Memory B cell (primary cell): ENCODE measurements around the gene CDK5RAP1.
"Not testable (repeated sequence)": the region's sequence is repeated elsewhere in the genome, so short reads cannot be mapped to it uniquely, and the experiment has no call there.

Source experiments
- ATAC-seq: fragments of 150-1000 bp; cut with Tn5 transposase; 2 replicates; pipeline ENCODE4 v1.10.0; 2021; ENCODE audit warnings: low read depth, mild to moderate bottlenecking, moderate library complexity
- DNase-seq, 2 donors: peaks; one replicate each; pipeline ENCODE4 v3.0.0; 2022; ENCODE audit warnings: low spot score in 2 of 2
- H3K27ac Mint-ChIP-seq: one replicate; pipeline ENCODE4 v1.8.0; 2022; ENCODE audit warnings: mild to moderate bottlenecking, moderate library complexity, mixed read lengths
- H3K27me3 Mint-ChIP-seq: one replicate; pipeline ENCODE4 v1.8.0; 2022; ENCODE audit warnings: mixed read lengths
- H3K36me3 Mint-ChIP-seq: one replicate; pipeline ENCODE4 v1.8.0; 2022; ENCODE audit warnings: mild to moderate bottlenecking, mixed read lengths
- H3K4me1 Mint-ChIP-seq: one replicate; pipeline ENCODE4 v1.8.0; 2022; ENCODE audit warnings: mixed read lengths
- H3K4me3 Mint-ChIP-seq: one replicate; pipeline ENCODE4 v1.8.0; 2022; ENCODE audit warnings: mild to moderate bottlenecking, moderate library complexity, mixed read lengths
- H3K9me3 Mint-ChIP-seq: one replicate; pipeline ENCODE4 v1.8.0; 2022; ENCODE audit warnings: mixed read lengths

The CDK5RAP1 gene

DNA sequence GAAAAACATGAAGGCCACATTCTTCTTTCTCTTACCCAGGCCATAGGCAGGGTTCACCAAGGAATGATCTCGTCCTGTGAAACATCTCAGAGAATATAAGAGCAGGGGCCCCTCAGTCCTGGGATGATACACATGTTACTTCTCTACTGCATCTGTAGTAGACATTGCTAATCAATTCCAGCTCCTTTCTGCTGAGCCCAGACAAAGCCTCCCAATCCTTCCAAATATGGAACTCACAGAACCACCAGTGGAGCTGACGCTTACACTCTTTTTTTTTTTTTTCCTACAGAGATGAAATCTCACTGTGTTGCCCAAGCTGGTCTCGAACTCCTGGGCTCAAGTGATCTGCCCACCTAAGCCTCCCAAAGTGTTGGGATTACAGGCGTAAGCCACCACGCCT, 33.1 kb upstream of the CDK5RAP1 start:
- H3K36me3 Mint-ChIP-seq, result peaks cover 7% of the 10 kb centered on the region
- no peak overlapping the region for H3K4me3 Mint-ChIP-seq
- peak overlapping the region; percentile 63 for H3K27ac Mint-ChIP-seq
- H3K4me1 Mint-ChIP-seq, result no peaks in the 10 kb centered on the region
- no peaks in the 10 kb centered on the region for H3K9me3 Mint-ChIP-seq
- no peaks in the 10 kb centered on the region for H3K27me3 Mint-ChIP-seq
- ATAC-seq, result no peak
- no peak for DNase-seq

DNA sequence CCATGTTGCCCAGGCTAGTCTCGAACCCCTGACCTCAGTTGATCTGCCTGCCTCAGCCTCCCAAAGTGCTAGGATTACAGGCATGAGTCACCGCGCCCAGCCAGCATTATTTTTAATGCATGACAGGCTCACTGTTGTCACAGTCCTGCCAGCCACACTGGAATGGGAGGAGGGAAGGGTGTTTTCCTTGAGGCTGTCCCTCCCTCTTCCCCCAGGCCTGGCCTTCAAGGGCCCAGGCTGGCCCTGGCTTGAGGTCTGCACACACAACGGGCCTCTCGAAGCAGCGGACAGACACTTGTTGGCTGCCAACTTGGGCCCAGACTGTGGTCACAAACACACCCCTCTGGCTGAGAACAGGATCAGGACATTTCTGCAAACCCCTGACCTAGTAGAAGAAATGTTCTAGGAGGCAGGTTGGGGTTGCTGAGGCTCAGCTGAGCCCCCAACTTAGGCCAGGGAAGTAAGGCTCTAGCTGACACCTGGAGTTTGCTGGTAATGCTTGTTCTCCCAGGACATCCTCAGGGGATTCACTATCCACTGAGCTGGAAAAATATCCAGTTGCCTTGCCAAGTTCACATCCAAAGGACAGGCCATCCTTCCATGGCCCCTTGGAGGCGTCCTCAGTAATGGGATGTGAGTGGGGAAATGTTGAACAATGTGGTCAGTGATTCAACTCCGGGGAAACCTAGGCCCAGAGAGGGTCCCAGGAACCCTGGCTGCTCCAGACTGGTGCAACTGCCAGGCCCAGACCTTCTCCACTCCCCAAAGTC, 32.3 kb upstream of the CDK5RAP1 start:
- H3K27ac Mint-ChIP-seq, result no peak overlapping the region
- DNase-seq, result no peak
- H3K36me3 Mint-ChIP-seq, result peaks cover 7% of the 10 kb centered on the region

DNA sequence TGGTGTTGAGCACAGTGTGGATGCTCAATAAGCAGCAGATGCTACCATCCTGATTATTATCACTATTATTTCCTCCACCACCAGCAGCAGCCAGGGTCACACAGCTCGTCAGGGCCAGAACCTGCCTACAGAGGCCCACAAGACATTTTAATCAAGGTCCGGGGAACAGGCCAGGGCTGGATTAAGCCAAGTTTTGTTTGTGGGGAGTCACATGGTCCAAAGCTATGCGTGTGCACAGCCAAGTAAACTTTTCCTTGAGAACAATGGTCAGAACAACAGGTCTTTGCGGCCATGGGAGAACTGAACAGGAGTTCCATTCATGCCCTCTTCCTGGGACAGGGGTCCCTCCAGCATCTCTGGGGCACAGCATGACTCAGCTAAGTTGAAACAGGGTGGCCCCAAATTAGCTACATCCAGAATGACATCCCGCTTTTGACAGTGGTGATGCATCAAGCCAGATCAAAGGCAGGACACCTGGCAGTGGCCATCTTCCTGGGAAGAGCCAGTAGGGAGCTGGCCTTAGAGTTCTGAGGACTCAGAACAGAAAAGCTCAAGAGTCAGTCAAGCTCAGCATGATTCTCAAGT, 30.6 kb upstream of the CDK5RAP1 start:
- H3K4me1 Mint-ChIP-seq, result no peaks in the 10 kb centered on the region
- H3K27me3 Mint-ChIP-seq, result no peaks in the 10 kb centered on the region
- H3K4me3 Mint-ChIP-seq, result no peak overlapping the region
- ATAC-seq (no peak), DNase-seq (no peak)
- H3K27ac Mint-ChIP-seq, result no peak overlapping the region
- H3K9me3 Mint-ChIP-seq, result no peaks in the 10 kb centered on the region
- H3K36me3 Mint-ChIP-seq, result peaks cover 7% of the 10 kb centered on the region

More for the DNA sequence above, 32.3 kb upstream of the CDK5RAP1 start:
- no peak for ATAC-seq
- Mint-ChIP-seq H3K4me1 (no peaks in the 10 kb centered on the region), H3K4me3 (no peak overlapping the region), H3K27me3 (no peaks in the 10 kb centered on the region), H3K9me3 (no peaks in the 10 kb centered on the region)

DNA sequence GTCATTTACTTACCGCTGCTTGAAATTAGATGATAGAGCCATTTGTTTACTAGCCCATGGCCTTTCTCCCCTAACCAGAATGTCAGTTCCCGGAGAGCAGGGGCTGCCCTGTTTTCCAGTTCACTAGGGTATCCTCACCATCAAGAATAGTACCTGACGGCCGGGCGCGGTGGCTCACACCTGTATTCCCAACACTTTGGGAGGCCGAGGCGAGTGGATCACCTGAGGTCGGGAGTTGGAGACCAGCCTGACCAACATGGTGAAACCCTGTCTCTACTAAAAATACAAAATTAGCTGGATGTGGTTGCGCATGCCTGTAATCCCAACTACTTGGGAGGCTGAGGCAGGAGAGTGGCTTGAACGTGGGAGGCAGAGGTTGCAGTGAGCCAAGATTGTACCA, 22.6 kb upstream of the CDK5RAP1 start:
- not testable (repeated sequence) for H3K4me3 Mint-ChIP-seq, DNase-seq, ATAC-seq, H3K9me3 Mint-ChIP-seq, H3K27ac Mint-ChIP-seq, H3K4me1 Mint-ChIP-seq, H3K27me3 Mint-ChIP-seq, H3K36me3 Mint-ChIP-seq

DNA sequence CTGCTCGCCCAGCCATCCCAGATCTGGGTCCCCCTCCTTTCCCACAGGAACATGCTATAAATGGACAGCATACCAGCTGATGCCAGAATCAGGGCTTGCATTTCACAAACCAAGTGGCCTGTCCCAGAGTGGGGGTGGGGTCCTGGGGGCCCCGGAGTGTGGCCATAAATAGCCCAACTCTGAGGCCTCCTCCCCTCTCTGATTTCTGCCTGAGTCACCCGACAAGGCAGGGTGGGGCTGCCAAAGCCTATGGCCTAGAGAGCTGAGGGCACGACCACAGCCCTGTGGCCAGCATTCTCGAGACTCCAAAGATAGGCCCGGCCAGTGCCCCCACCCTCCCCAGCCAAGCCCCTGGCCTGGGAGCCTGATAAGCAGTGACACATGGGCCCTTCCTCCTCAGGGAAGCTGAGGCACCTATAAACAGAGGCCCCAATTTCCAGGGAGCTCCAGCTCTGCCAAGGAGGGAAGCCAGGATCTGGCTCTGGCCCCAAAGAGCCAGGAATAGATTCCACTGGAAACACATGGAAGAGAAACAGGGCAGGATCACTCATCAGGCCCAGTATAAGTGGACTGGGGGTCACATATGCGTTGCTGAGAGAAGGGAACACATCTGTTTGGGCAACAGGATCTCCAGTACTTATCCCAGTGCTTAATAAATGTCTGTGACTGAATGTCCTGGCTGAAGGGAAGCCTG, 22.0 kb upstream of the CDK5RAP1 start:
- Mint-ChIP-seq H3K9me3 (no peaks in the 10 kb centered on the region), H3K36me3 (peaks cover 3% of the 10 kb centered on the region), H3K27me3 (no peaks in the 10 kb centered on the region), H3K4me1 (no peaks in the 10 kb centered on the region), H3K4me3 (no peak overlapping the region), H3K27ac (no peak overlapping the region)
- DNase-seq (no peak), ATAC-seq (no peak)

DNA sequence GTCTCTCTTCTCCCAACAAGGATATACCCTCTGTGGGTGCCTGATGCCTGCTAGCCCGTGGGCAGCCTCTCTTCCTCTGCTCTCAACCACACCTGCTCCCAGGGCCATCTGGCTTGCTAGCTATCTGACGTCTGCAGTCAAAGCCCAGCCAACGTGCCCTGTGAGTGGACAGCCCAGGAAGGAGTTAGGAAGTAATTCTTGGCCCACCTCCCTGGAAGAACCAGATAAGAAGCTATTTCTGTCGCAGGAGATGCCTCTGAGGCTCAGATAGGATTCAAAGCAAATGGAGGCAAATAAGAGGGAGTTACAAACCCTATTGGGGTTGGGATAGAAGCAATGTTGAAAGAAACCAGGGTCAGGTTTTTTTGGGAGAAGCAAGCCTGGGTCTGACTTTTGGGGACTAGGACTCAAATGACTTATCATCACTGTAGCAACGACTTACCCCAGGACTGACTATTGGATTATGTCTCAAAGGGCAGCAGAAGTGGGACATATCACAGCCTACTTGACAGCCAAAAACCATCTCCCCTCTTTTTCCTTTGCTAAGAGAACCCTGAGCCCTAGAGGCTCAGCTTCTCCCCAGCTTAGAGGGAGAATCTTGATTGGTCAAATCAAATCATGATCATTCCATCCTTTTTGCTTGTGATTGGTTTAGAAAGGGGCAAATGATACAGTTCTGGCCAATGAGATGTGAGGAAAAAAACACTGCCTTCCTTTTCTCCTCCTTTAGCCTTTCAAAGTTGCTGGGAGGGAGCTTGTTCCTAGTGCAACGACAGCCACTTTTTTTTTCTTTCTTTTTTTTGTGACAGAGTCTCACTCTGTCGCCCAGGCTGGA, 18.0 kb upstream of the CDK5RAP1 start:
- H3K4me1 Mint-ChIP-seq, result no peaks in the 10 kb centered on the region
- H3K4me3 Mint-ChIP-seq, result no peak overlapping the region
- DNase-seq, result no peak
- H3K9me3 Mint-ChIP-seq, result no peaks in the 10 kb centered on the region
- H3K27me3 Mint-ChIP-seq, result no peaks in the 10 kb centered on the region
- ATAC-seq, result no peak
- no peak overlapping the region for H3K27ac Mint-ChIP-seq
- peaks cover 3% of the 10 kb centered on the region for H3K36me3 Mint-ChIP-seq

DNA sequence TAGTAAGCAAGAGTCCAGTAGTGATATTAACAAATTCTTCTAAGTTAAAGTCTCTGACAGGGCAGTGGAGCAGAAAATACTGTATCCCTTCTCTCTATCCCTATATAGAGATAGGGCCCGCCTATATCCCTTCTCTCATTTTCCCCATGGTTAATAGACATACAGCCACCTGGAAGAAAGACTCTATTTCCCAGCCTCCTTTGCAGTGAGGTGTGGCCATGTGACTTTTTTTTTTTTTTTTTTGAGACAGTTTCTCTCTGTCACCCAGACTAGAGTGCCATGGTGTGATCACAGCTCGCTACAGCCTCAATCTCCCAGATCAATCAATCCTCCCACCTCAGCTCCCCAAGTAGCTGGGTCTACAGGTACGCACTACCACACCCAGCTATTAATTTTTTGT, 16.7 kb upstream of the CDK5RAP1 start:
- peaks cover 3% of the 10 kb centered on the region for H3K36me3 Mint-ChIP-seq
- no peak for ATAC-seq
- H3K27ac Mint-ChIP-seq, result no peak overlapping the region
- H3K9me3 Mint-ChIP-seq, result no peaks in the 10 kb centered on the region
- H3K27me3 Mint-ChIP-seq, result no peaks in the 10 kb centered on the region
- no peaks in the 10 kb centered on the region for H3K4me1 Mint-ChIP-seq
- no peak overlapping the region for H3K4me3 Mint-ChIP-seq
- no peak for DNase-seq

DNA sequence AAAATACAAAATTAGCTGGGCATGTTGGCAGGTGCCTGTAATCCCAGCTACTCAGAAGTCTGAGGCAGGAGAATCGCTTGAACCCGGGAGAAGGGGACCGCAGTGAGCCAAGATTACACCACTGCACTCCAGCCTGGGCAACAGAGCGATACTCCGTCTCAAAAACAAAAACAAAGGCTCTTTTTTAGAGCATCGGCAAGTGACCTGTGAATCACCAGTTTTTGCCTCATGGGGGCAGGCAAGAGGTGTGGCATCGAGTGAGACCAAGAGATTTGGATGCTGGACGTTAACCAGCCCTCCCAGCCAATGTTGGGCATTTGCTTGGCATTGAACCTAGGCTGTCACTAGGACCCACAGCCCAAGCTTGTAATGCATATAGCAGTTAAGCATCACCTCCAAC, 14.6 kb upstream of the CDK5RAP1 start:
- Mint-ChIP-seq H3K27me3 (no peaks in the 10 kb centered on the region), H3K4me3 (no peak overlapping the region), H3K36me3 (peaks cover 7% of the 10 kb centered on the region), H3K9me3 (no peaks in the 10 kb centered on the region), H3K27ac (no peak overlapping the region), H3K4me1 (peaks cover 4% of the 10 kb centered on the region)
- ATAC-seq (peak; percentile 39), DNase-seq (no peak)

DNA sequence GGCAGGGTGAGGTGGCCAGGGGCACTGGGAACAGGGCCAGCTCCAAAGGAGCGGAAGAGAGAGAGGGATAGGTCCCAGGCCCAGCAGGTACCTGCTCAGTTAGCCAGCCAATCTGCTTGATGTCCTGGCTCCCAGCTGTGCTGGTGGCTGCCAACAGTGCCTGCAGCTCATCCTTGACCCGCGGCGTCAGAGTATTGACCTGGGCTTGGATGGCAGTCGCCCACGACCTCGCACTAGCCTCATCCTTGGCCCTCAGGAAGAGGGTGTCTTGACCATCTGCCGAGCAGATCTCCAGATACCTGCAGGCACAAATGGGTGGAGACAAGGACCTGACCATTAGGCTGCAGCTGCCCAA, 11.1 kb upstream of the CDK5RAP1 start:
- H3K27me3 Mint-ChIP-seq, result no peaks in the 10 kb centered on the region
- H3K4me3 Mint-ChIP-seq, result no peak overlapping the region
- H3K4me1 Mint-ChIP-seq, result peaks cover 29% of the 10 kb centered on the region
- peak overlapping the region; percentile 4 for H3K27ac Mint-ChIP-seq
- ATAC-seq (no peak), DNase-seq (no peak)
- H3K36me3 Mint-ChIP-seq, result peaks cover 4% of the 10 kb centered on the region
- H3K9me3 Mint-ChIP-seq, result no peaks in the 10 kb centered on the region

DNA sequence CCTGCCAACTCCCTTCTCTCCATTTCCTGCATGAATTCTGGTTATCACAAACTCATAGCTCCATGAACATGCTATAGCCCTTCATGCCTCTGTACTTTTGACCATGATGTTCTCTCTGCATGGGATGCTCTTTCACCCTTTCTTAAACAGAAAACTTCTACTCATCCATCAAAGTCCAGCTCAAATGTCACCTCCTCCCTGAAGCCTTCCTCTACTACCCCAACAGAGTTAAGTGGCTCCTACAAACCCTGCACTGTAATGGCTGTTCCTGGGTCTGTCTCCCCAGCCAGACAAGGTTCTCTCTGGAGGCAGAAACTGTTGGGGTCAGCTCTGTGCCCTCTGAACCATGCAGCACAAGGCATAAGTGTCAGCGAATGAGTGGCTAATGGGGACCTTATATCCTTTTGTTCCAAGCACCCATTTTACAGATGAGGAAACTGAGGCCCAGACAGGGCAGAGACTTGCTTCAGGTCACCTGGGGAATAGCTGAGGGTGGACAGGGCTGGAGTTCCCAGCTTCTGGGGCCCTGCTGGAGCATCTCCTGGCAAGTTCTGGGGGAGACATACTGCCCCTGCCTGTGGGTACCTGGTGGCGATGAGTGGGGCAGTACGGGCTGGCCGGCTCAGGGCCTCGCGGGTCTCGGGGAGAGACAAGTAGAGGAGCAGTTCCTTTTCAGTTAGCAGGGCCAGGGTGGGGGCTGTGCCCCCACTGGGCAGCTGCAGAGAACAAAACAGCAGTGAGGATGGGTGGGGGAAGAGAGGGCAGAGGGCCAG, 10.6 kb upstream of the CDK5RAP1 start:
- DNase-seq (no peak), ATAC-seq (no peak)
- Mint-ChIP-seq H3K9me3 (no peaks in the 10 kb centered on the region), H3K4me3 (no peak overlapping the region), H3K27ac (peak overlapping the region; percentile 76), H3K36me3 (peaks cover 7% of the 10 kb centered on the region), H3K4me1 (peaks cover 35% of the 10 kb centered on the region), H3K27me3 (no peaks in the 10 kb centered on the region)

DNA sequence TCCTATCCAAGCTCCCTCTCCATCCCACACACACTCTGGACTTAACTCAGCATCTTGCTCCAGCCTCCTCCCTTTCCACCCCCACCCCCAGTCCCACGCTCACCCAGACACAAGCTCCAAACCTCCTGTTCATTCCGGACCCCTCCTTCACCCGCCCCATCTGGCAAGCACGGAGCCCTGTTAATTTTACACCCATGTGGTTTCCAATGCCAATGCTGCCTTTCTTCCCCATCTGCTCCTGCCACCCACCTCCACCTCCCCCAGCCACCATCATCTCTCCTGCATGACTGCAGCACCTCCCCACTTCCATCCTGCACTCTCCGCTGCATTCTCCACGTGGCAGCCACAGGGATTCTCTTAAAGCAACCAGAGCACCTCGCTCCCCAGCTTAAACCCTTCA, 9.9 kb upstream of the CDK5RAP1 start:
- H3K4me1 Mint-ChIP-seq, result peaks cover 35% of the 10 kb centered on the region
- peaks cover 7% of the 10 kb centered on the region for H3K36me3 Mint-ChIP-seq
- H3K27me3 Mint-ChIP-seq, result no peaks in the 10 kb centered on the region
- ATAC-seq (no peak), DNase-seq (no peak)
- H3K9me3 Mint-ChIP-seq, result no peaks in the 10 kb centered on the region
- H3K4me3 Mint-ChIP-seq, result no peak overlapping the region
- H3K27ac Mint-ChIP-seq, result peak overlapping the region; percentile 76

DNA sequence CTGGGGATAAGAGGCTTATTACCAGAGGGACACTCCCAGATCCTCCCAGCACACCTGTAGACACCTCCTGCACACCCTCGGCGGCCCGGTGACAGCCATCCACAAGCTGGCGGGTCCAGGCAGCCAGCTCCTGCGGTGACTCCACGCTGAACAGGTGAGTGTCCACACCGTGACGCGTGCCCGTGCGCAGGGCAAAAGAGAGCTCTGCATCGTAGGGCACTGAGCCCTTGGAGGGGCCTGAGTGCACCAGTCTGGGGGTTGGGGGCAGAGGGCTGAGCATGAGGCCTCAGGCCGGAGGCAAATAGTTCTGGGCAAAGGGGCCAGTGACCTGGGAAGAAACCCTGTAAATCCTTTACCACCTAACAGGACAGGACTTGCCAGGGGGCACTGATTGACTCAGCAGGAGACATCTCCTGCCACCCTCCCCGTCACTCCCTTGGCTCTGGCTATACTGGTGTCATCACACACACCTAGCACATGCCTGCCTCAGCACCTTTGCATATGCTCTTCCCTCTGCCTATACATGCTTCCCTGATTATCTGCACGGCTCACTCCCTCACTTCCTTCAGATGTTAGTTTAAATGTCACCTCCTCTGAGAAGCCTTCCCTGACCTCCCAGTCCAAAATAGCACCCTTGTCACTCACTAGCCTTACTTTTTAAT, 8.9 kb upstream of the CDK5RAP1 start:
- peak in 1 of 2 donors; percentile 17 for DNase-seq
- ATAC-seq, result no peak
- Mint-ChIP-seq H3K4me3 (no peak overlapping the region), H3K27me3 (no peaks in the 10 kb centered on the region), H3K36me3 (peaks cover 7% of the 10 kb centered on the region), H3K27ac (peak overlapping the region; percentile 76), H3K4me1 (peaks cover 35% of the 10 kb centered on the region), H3K9me3 (no peaks in the 10 kb centered on the region)
